ENCODE measurements around the gene LSR.

Gene LSR

GRCh38 chr19:35249146-35249847, 495 bp downstream of the LSR start:
- TF ChIP-seq CEBPB (IDR thresholded peaks at IDR 0.05), result no peak
- TF ChIP-seq TEAD4 (IDR thresholded peaks at IDR 0.05), result no peak
- no peak for TF ChIP-seq TCF12 (IDR thresholded peaks at IDR 0.05; ENCODE audit: low read depth)
- TF ChIP-seq CREB1 (IDR thresholded peaks at IDR 0.05; ENCODE audit: low read depth), result no peak
- TF ChIP-seq EP300 (IDR thresholded peaks at IDR 0.05; ENCODE audit: borderline replicate concordance), result no peak
- no peak for TF ChIP-seq MAX (IDR thresholded peaks at IDR 0.05)
- no peak for TF ChIP-seq RAD21 (IDR thresholded peaks at IDR 0.05; ENCODE audit: low read depth)
- no peak for TF ChIP-seq NFIC (IDR thresholded peaks at IDR 0.05)
- no peak for TF ChIP-seq EGR1 (IDR thresholded peaks at IDR 0.05)

- TF ChIP-seq USF1 (IDR thresholded peaks at IDR 0.05), result no peak
- no peak for TF ChIP-seq MAX (IDR thresholded peaks at IDR 0.05)
- no peak for TF ChIP-seq REST (IDR thresholded peaks at IDR 0.05; ENCODE audit: low read depth)
- TF ChIP-seq NFIC (IDR thresholded peaks at IDR 0.05), result no peak
- no peak for TF ChIP-seq CEBPB (IDR thresholded peaks at IDR 0.05)
- TF ChIP-seq TAF1 (IDR thresholded peaks at IDR 0.05; ENCODE audit: low read depth), result no peak
- no peak for TF ChIP-seq EGR1 (IDR thresholded peaks at IDR 0.05)
- TF ChIP-seq CREB1 (IDR thresholded peaks at IDR 0.05; ENCODE audit: low read depth), result no peak
Observed at GRCh38 chr19:35249848-35250711, 1.3 kb downstream of the LSR start.

- TF ChIP-seq TAF1 (IDR thresholded peaks at IDR 0.05; ENCODE audit: low read depth) (no peak), NFIC (IDR thresholded peaks at IDR 0.05) (no peak), TCF12 (IDR thresholded peaks at IDR 0.05; ENCODE audit: low read depth) (no peak), CREB1 (IDR thresholded peaks at IDR 0.05; ENCODE audit: low read depth) (no peak), TEAD4 (IDR thresholded peaks at IDR 0.05) (no peak), RAD21 (IDR thresholded peaks at IDR 0.05; ENCODE audit: low read depth) (no peak), CEBPB (IDR thresholded peaks at IDR 0.05) (no peak)
Observed at GRCh38 chr19:35251456-35251855, 2.7 kb downstream of the LSR start.

- TF ChIP-seq FOXM1 (IDR thresholded peaks at IDR 0.05; ENCODE audit: borderline replicate concordance, low read depth), result no peak
- TF ChIP-seq CREB1 (IDR thresholded peaks at IDR 0.05; ENCODE audit: low read depth), result no peak
- TF ChIP-seq TAF1 (IDR thresholded peaks at IDR 0.05; ENCODE audit: low read depth), result no peak
Observed at GRCh38 chr19:35253316-35254286, 4.8 kb downstream of the LSR start.

- TF ChIP-seq CEBPB (IDR thresholded peaks at IDR 0.05) (no peak), CREB1 (IDR thresholded peaks at IDR 0.05; ENCODE audit: low read depth) (no peak), REST (IDR thresholded peaks at IDR 0.05; ENCODE audit: low read depth) (no peak), NFIC (IDR thresholded peaks at IDR 0.05) (no peak)
Observed at GRCh38 chr19:35254341-35255297, 5.8 kb downstream of the LSR start.
